ENCODE measurements around the gene KLHDC7A.

DNA sequence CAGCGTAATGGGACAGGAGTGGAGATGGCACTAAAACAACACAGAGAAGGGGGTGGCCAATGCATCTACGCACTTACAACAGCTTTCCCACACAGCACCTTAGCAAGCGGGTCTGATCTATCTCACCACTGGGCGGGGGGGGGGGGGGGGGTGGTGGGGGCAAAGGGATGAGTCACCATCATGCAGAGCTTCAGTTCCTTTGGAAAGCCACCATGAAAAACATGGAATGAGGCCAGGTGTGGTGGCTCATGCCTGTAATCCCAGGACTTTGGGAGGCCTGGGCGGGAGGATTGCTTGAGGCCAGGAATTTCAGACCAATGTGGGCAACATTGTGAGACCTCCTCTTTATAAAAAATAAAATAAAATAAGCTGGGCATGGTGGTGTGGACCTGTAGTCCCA is 47.2 kb downstream of the KLHDC7A start:
- TF ChIP-seq, protein P1, sequence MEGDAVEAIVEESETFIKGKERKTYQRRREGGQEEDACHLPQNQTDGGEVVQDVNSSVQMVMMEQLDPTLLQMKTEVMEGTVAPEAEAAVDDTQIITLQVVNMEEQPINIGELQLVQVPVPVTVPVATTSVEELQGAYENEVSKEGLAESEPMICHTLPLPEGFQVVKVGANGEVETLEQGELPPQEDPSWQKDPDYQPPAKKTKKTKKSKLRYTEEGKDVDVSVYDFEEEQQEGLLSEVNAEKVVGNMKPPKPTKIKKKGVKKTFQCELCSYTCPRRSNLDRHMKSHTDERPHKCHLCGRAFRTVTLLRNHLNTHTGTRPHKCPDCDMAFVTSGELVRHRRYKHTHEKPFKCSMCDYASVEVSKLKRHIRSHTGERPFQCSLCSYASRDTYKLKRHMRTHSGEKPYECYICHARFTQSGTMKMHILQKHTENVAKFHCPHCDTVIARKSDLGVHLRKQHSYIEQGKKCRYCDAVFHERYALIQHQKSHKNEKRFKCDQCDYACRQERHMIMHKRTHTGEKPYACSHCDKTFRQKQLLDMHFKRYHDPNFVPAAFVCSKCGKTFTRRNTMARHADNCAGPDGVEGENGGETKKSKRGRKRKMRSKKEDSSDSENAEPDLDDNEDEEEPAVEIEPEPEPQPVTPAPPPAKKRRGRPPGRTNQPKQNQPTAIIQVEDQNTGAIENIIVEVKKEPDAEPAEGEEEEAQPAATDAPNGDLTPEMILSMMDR (IDR thresholded peaks at IDR 0.05; ENCODE audit: poor library complexity, severe bottlenecking): no peak
- TF ChIP-seq EP300 (conservative IDR thresholded peaks at IDR 0.05; ENCODE audit: poor library complexity, severe bottlenecking) (no peak), POLR2AphosphoS5 (IDR thresholded peaks at IDR 0.05) (no peak), EZH2 (IDR thresholded peaks at IDR 0.05; ENCODE audit: borderline replicate concordance, insufficient read depth, low read length, poor library complexity, severe bottlenecking) (no peak), MXI1 (conservative IDR thresholded peaks at IDR 0.05; ENCODE audit: poor library complexity, severe bottlenecking) (no peak)
- TF ChIP-seq, protein P2, sequence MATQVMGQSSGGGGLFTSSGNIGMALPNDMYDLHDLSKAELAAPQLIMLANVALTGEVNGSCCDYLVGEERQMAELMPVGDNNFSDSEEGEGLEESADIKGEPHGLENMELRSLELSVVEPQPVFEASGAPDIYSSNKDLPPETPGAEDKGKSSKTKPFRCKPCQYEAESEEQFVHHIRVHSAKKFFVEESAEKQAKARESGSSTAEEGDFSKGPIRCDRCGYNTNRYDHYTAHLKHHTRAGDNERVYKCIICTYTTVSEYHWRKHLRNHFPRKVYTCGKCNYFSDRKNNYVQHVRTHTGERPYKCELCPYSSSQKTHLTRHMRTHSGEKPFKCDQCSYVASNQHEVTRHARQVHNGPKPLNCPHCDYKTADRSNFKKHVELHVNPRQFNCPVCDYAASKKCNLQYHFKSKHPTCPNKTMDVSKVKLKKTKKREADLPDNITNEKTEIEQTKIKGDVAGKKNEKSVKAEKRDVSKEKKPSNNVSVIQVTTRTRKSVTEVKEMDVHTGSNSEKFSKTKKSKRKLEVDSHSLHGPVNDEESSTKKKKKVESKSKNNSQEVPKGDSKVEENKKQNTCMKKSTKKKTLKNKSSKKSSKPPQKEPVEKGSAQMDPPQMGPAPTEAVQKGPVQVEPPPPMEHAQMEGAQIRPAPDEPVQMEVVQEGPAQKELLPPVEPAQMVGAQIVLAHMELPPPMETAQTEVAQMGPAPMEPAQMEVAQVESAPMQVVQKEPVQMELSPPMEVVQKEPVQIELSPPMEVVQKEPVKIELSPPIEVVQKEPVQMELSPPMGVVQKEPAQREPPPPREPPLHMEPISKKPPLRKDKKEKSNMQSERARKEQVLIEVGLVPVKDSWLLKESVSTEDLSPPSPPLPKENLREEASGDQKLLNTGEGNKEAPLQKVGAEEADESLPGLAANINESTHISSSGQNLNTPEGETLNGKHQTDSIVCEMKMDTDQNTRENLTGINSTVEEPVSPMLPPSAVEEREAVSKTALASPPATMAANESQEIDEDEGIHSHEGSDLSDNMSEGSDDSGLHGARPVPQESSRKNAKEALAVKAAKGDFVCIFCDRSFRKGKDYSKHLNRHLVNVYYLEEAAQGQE (IDR thresholded peaks at IDR 0.05; ENCODE audit: borderline replicate concordance): no peak
